Mammary epithelial cell (primary cell): ENCODE data around the gene SUSD3.

Experiments
- CTCF ChIP-seq, 2 donors: IDR thresholded peaks in 1 of 2; conservative IDR thresholded peaks in 1 of 2; 2 replicates each; pipeline ENCODE4 v1.5.1; 2011 to 2012; ENCODE audit warnings: inconsistent platforms in 2 of 2, low read length in 2 of 2, mild to moderate bottlenecking in 2 of 2, control low read depth in 1 of 2, low read depth in 1 of 2; ENCODE audit not compliant: insufficient read depth in 1 of 2; ENCODE audit errors: extremely low read depth in 1 of 2
- EZH2 ChIP-seq: IDR thresholded peaks from 2 replicates; pipeline ENCODE4 v1.6.1; 2012; ENCODE audit warnings: low read length, inconsistent platforms, borderline replicate concordance

- TF ChIP-seq CTCF (conservative IDR thresholded peaks at IDR 0.05 in 1 of 2, IDR thresholded peaks at IDR 0.05 in 1 of 2; ENCODE audit: extremely low read depth in 1 of 2, insufficient read depth in 1 of 2, low read depth in 1 of 2, low read length in 2 of 2), result no peak
- TF ChIP-seq EZH2, result no peak
Measured at GRCh38 chr9:93119703-93119952, 61.1 kb downstream of the SUSD3 start.
